ENCODE results near the gene KANK3. TPM values are rescaled to one million over a fixed set of nuclear protein-coding genes. Genes with fewer than 3 reads are reported as not detected.
"Not testable (repeated sequence)": the region's sequence is repeated elsewhere in the genome, so short reads cannot be mapped to it uniquely, and the experiment has no call there.

The KANK3 gene
- total RNA-seq, 1 experiment from 2014 or later, result 1.2 TPM

DNA sequence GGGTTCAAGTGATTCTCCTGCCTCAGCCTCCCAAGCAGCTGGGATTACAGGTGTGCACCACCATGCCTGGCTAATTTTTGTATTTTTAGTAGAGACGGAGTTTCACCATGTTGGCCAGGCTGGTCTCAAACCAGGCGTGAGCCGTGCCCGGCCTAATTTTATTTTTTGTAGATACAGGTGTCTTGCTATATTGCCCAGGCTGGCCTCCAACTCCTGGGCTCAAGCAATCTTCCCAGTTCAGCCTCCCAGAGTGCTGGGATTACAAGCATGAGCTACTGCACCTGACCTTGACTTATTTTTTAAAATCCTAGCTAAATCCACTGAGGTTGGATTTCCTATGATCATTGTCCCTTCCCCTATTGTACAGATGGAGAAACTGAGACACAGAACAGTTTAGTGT is 1.6 kb downstream of the KANK3 start:
- H3K27me3 ChIP-seq (ENCODE audit: control insufficient read depth, insufficient read depth, low read length); POLR2A ChIA-PET; H3K9me3 ChIP-seq (ENCODE audit: control insufficient read depth, insufficient read depth, low read depth, low read length); H3K4me1 ChIP-seq (ENCODE audit: control insufficient read depth, insufficient read depth, low read length); H3K36me3 ChIP-seq (ENCODE audit: control insufficient read depth, insufficient read depth, low read length); intact Hi-C loops (cut with micrococcal nuclease; ENCODE audit: unreplicated experiment); in situ Hi-C loops (cut with HindIII; ENCODE audit: low pct_unique_long_range_greater_than_20kb, low sequenced_read_pairs); H3K27ac ChIP-seq (ENCODE audit: low read length); BruUV-seq (replicated peaks); DNase-seq (ENCODE audit: low read depth, low spot score); ATAC-seq; H3K4me3 ChIP-seq (ENCODE audit: low read depth in 2 of 2, low read length in 2 of 2): not testable (repeated sequence)
- CTCF ChIA-PET, result interaction anchor here (0.6 to 0.7 kb wide), 2 partner anchors 74 to 285 kb away, joined by 3 to 7 read pairs; no protein-coding TSS in a partner anchor

DNA sequence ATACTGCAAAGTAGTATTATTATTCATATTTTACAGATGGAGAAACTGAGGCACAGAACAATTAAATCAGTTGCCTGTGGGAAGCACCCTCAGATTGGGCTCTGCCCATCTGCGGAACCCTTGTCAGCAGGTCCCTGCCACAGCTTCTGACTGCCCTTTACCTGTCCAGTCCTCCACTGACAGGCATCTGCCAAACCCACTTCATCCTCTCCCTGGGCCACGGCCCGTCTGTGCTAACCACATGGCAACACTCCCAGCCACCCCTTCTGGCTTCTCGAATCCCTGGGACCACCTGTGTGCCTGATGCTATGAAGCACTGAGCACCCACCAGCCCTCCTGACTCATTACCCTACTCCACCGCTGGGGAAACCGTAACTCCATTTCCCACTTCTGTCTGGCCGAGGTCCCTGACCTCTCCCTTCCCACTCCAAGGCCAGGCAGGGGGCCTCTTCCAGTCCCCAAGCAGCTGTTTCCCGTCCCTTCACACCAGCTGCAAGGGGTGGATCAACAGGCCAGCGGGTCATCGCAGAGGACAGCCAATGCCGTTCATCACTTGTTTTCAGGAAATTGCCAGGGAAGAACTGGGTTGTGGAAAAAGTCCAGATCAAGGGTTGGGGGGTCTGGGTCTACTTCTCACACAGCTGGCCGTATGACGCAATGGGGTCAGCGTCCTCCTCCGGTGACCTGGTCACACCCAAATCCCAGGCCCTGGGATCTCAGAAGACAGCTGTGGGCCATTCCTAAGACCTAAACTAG is 2.5 kb downstream of the KANK3 start:
- Histone ChIP-seq H3K27ac (ENCODE audit: low read length) (no peak overlapping the region), H3K4me1 (ENCODE audit: control insufficient read depth, insufficient read depth, low read length) (no peaks in the 10 kb centered on the region), H3K4me3 (ENCODE audit: low read depth in 2 of 2, low read length in 2 of 2) (no peak overlapping the region), H3K9me3 (ENCODE audit: control insufficient read depth, insufficient read depth, low read depth, low read length) (no peaks in the 10 kb centered on the region), H3K36me3 (ENCODE audit: control insufficient read depth, insufficient read depth, low read length) (no peaks in the 10 kb centered on the region), H3K27me3 (ENCODE audit: control insufficient read depth, insufficient read depth, low read length) (no peaks in the 10 kb centered on the region)
- CTCF ChIA-PET, result interaction anchor here (0.7 kb wide), 1 partner anchor 68 kb away, joined by 4 read pairs; no protein-coding TSS in a partner anchor
- in situ Hi-C loops (cut with HindIII; ENCODE audit: low pct_unique_long_range_greater_than_20kb, low sequenced_read_pairs) (no loop called here), intact Hi-C loops (cut with micrococcal nuclease; ENCODE audit: unreplicated experiment) (no loop called here)
- TF ChIP-seq SIN3A (IDR thresholded peaks at IDR 0.05; ENCODE audit: borderline replicate concordance, insufficient read depth, low read depth, low read length) (no peak), POLR2AphosphoS5 (IDR thresholded peaks at IDR 0.05; ENCODE audit: low read depth, low read length) (no peak), TCF7L2 (IDR thresholded peaks at IDR 0.05; ENCODE audit: low read depth, low read length) (no peak)
- TF ChIP-seq, protein P1, sequence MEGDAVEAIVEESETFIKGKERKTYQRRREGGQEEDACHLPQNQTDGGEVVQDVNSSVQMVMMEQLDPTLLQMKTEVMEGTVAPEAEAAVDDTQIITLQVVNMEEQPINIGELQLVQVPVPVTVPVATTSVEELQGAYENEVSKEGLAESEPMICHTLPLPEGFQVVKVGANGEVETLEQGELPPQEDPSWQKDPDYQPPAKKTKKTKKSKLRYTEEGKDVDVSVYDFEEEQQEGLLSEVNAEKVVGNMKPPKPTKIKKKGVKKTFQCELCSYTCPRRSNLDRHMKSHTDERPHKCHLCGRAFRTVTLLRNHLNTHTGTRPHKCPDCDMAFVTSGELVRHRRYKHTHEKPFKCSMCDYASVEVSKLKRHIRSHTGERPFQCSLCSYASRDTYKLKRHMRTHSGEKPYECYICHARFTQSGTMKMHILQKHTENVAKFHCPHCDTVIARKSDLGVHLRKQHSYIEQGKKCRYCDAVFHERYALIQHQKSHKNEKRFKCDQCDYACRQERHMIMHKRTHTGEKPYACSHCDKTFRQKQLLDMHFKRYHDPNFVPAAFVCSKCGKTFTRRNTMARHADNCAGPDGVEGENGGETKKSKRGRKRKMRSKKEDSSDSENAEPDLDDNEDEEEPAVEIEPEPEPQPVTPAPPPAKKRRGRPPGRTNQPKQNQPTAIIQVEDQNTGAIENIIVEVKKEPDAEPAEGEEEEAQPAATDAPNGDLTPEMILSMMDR (IDR thresholded peaks at IDR 0.05), result no peak
- TF ChIP-seq, protein P2, sequence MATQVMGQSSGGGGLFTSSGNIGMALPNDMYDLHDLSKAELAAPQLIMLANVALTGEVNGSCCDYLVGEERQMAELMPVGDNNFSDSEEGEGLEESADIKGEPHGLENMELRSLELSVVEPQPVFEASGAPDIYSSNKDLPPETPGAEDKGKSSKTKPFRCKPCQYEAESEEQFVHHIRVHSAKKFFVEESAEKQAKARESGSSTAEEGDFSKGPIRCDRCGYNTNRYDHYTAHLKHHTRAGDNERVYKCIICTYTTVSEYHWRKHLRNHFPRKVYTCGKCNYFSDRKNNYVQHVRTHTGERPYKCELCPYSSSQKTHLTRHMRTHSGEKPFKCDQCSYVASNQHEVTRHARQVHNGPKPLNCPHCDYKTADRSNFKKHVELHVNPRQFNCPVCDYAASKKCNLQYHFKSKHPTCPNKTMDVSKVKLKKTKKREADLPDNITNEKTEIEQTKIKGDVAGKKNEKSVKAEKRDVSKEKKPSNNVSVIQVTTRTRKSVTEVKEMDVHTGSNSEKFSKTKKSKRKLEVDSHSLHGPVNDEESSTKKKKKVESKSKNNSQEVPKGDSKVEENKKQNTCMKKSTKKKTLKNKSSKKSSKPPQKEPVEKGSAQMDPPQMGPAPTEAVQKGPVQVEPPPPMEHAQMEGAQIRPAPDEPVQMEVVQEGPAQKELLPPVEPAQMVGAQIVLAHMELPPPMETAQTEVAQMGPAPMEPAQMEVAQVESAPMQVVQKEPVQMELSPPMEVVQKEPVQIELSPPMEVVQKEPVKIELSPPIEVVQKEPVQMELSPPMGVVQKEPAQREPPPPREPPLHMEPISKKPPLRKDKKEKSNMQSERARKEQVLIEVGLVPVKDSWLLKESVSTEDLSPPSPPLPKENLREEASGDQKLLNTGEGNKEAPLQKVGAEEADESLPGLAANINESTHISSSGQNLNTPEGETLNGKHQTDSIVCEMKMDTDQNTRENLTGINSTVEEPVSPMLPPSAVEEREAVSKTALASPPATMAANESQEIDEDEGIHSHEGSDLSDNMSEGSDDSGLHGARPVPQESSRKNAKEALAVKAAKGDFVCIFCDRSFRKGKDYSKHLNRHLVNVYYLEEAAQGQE (IDR thresholded peaks at IDR 0.05; ENCODE audit: insufficient read depth in 1 of 2, low read depth in 2 of 2, low read length in 1 of 2), result no peak
- POLR2A ChIA-PET, result no interaction called here
- no peak for DNase-seq (ENCODE audit: low read depth, low spot score)
- no peak for ATAC-seq
- no TSS peak for BruUV-seq (replicated peaks)

DNA sequence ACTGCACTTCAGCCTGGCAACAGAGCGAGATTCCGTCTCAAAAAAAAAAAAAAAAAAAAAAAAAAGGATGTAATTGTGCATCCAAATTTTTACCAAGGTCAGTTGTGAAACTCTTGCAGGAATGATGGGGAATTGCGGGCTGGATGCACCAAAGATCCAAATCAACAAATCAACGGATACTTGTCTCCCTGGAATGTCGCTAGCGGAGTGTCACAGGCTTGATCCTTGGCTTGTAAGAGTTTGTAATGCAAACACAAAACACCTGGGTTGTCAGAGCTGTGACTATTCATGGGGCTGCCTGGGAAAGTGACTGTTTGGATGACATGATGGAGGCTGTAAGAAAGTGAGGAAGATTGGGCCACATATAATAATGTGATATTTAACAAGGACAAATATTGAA is 4.2 kb downstream of the KANK3 start:
- Histone ChIP-seq H3K27ac (ENCODE audit: low read length) (no peak overlapping the region), H3K36me3 (ENCODE audit: control insufficient read depth, insufficient read depth, low read length) (no peaks in the 10 kb centered on the region), H3K27me3 (ENCODE audit: control insufficient read depth, insufficient read depth, low read length) (no peaks in the 10 kb centered on the region; the same call in 1 of the 2 replicates), H3K9me3 (ENCODE audit: control insufficient read depth, insufficient read depth, low read depth, low read length) (no peaks in the 10 kb centered on the region), H3K4me3 (ENCODE audit: low read depth in 2 of 2, low read length in 2 of 2) (no peak overlapping the region), H3K4me1 (ENCODE audit: control insufficient read depth, insufficient read depth, low read length) (no peaks in the 10 kb centered on the region)
- no TSS peak for BruUV-seq (replicated peaks)
- in situ Hi-C loops (cut with HindIII; ENCODE audit: low pct_unique_long_range_greater_than_20kb, low sequenced_read_pairs) (no loop called here), intact Hi-C loops (cut with micrococcal nuclease; ENCODE audit: unreplicated experiment) (no loop called here)
- DNase-seq (ENCODE audit: low read depth, low spot score) (no peak), ATAC-seq (no peak)
- ChIA-PET POLR2A (no interaction called here), CTCF (no interaction called here)
- TF ChIP-seq, protein P1 (IDR thresholded peaks at IDR 0.05), result no peak
- TF ChIP-seq SIN3A (IDR thresholded peaks at IDR 0.05; ENCODE audit: borderline replicate concordance, insufficient read depth, low read depth, low read length) (no peak), POLR2AphosphoS5 (IDR thresholded peaks at IDR 0.05; ENCODE audit: low read depth, low read length) (no peak), TCF7L2 (IDR thresholded peaks at IDR 0.05; ENCODE audit: low read depth, low read length) (no peak)
- TF ChIP-seq, protein P2 (IDR thresholded peaks at IDR 0.05; ENCODE audit: insufficient read depth in 1 of 2, low read depth in 2 of 2, low read length in 1 of 2), result no peak
